Type B pancreatic cell (in vitro differentiated cells): ENCODE results near the gene LRRC8B. TPM values are rescaled to one million over a fixed set of nuclear protein-coding genes. Genes with fewer than 3 reads are reported as not detected.

Source experiments
- DNase-seq: peaks from one replicate; pipeline ENCODE4 v3.0.0; 2021; ENCODE audit warnings: mixed read lengths; ENCODE audit not compliant: unreplicated experiment; ENCODE audit errors: extremely low spot score
- H3K27ac Mint-ChIP-seq: 2 replicates; pipeline ENCODE4 v1.8.0; 2021; ENCODE audit warnings: mild to moderate bottlenecking, mixed read lengths
- H3K27me3 Mint-ChIP-seq: 2 replicates; pipeline ENCODE4 v1.8.0; 2021; ENCODE audit warnings: mixed read lengths
- H3K36me3 Mint-ChIP-seq: 2 replicates; pipeline ENCODE4 v1.8.0; 2021; ENCODE audit warnings: mixed read lengths
- H3K4me1 Mint-ChIP-seq: one replicate; pipeline ENCODE4 v1.8.0; 2021; ENCODE audit warnings: mixed read lengths; ENCODE audit not compliant: unreplicated experiment
- H3K4me3 Mint-ChIP-seq: 2 replicates; pipeline ENCODE4 v1.8.0; 2021; ENCODE audit warnings: mild to moderate bottlenecking, mixed read lengths
- H3K9me3 Mint-ChIP-seq: 2 replicates; pipeline ENCODE4 v1.8.0; 2021; ENCODE audit warnings: mixed read lengths
- CTCF ChIP-seq: fragments of 200-600 bp; sonication (generic); conservative IDR thresholded peaks from 2 replicates; pipeline ENCODE4 v1.5.0; 2021; ENCODE audit warnings: antibody characterized with exemption, mild to moderate bottlenecking
- total RNA-seq: library from RNA; stranded (reverse); gene quantifications from 2 replicates; pipeline ENCODE4 v1.2.1, GENCODE V29; 2021; ENCODE audit warnings: low replicate concordance

Gene LRRC8B
- total RNA-seq, 1 donor from 2014 or later, result 12.2 TPM

- Mint-ChIP-seq H3K27ac (no peak overlapping the region), H3K36me3 (no peaks in the 10 kb centered on the region), H3K4me3 (peak overlapping the region; percentile 32), H3K27me3 (peaks cover 32% of the 10 kb centered on the region), H3K4me1 (peaks cover 17% of the 10 kb centered on the region), H3K9me3 (no peaks in the 10 kb centered on the region)
- DNase-seq, result no peak
- TF ChIP-seq CTCF, result peak; percentile 22
Measured at GRCh38 chr1:89630048-89630447, 105.4 kb downstream of the LRRC8B start.

- no peak for DNase-seq
- Mint-ChIP-seq H3K36me3 (no peaks in the 10 kb centered on the region), H3K27me3 (peaks cover 44% of the 10 kb centered on the region), H3K9me3 (no peaks in the 10 kb centered on the region), H3K27ac (peak overlapping the region; percentile 70), H3K4me3 (peak overlapping the region; percentile 95), H3K4me1 (peaks cover 17% of the 10 kb centered on the region)
- no peak for TF ChIP-seq CTCF
Measured at GRCh38 chr1:89631816-89632656, 107.4 kb downstream of the LRRC8B start.

- Mint-ChIP-seq H3K4me3 (peak within 1 kb of the TSS; percentile 95), H3K36me3 (no peaks in the 10 kb centered on the region), H3K9me3 (no peaks in the 10 kb centered on the region), H3K4me1 (peaks cover 17% of the 10 kb centered on the region), H3K27me3 (peaks cover 44% of the 10 kb centered on the region), H3K27ac (peak within 1 kb of the TSS; percentile 70)
- peak; percentile 64 for TF ChIP-seq CTCF
- DNase-seq, result peak; percentile 87
Measured at GRCh38 chr1:89632657-89633247, 108.1 kb downstream of the LRRC8B start, which contains the start of gene LRRC8C. Gene LRRC8C, plus strand, starts transcription at chr1:89633120. Its CDS starts 53,354 bp downstream, at chr1:89686474.

GRCh38 chr1:89633248-89633799, 108.7 kb downstream of the LRRC8B start:
- Mint-ChIP-seq H3K27ac (no peak overlapping the region), H3K4me1 (peaks cover 17% of the 10 kb centered on the region), H3K4me3 (peak overlapping the region; percentile 91), H3K36me3 (no peaks in the 10 kb centered on the region), H3K9me3 (no peaks in the 10 kb centered on the region), H3K27me3 (peaks cover 44% of the 10 kb centered on the region)
- peak; percentile 75 for DNase-seq
- TF ChIP-seq CTCF, result no peak

GRCh38 chr1:89633800-89634625, 109.4 kb downstream of the LRRC8B start:
- Mint-ChIP-seq H3K27me3 (peaks cover 44% of the 10 kb centered on the region), H3K4me1 (peaks cover 17% of the 10 kb centered on the region), H3K36me3 (no peaks in the 10 kb centered on the region), H3K27ac (peak overlapping the region; percentile 46), H3K4me3 (peak overlapping the region; percentile 91), H3K9me3 (no peaks in the 10 kb centered on the region)
- no peak for DNase-seq
- no peak for TF ChIP-seq CTCF
